Inflammatory macrophage treated with lipopolysaccharide for 4 hours (primary cell): ENCODE results near the gene SPDYA.
"Not testable (repeated sequence)": the region's sequence is repeated elsewhere in the genome, so short reads cannot be mapped to it uniquely, and the experiment has no call there.

Source experiments
- DNase-seq: peaks from one replicate; pipeline ENCODE4 v3.0.0-alpha.2; 2020

The SPDYA gene

GRCh38 chr2:28810384-28811285 lies at the start of gene SPDYA:
Gene SPDYA, plus strand, starts transcription at chr2:28810834. Its CDS starts 5,181 bp downstream, at chr2:28816015.
- peak; percentile 47 for DNase-seq

GRCh38 chr2:28761420-28761819 lies 49.2 kb upstream of the SPDYA start:
- DNase-seq = no peak

DNA sequence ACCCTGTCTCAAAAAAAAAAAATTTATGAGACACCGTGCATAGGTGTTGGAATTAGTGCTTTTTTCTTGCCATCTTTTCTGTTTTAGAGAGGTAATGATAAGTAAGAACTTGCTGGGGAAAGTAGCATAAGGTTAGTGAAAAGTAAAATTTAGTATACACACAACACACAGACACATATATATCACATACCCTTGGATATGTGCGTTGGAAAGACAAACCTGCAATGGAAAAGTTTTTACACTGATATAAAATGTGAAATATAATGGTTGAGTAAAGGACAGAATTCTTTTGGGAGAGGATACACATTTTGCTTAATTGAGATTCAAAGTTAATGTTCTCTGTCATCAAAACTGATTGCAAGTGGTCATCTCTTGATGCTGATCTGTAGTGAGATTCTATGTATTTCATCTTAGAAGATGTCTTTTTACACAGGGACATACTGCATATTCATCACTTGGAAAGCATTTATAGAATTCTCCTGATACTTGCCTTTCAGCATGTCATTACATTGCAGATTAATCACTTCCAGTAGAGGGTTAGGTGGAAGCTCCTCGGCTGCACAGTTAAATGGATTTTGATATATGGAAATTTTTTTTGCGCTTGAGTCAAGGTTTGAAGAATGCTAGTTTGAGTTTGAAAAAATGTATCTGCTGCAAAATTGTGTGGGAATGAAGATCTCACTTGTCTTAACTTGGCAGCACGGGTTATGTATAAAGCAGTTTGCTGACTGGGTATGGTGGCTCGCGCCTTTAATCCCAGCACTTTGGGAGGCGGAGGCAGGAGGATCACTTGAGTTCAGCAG lies 45.5 kb upstream of the SPDYA start:
- DNase-seq = no peak

GRCh38 chr2:28766070-28766469 lies 44.6 kb upstream of the SPDYA start:
- no peak for DNase-seq

GRCh38 chr2:28767337-28767736 lies 43.3 kb upstream of the SPDYA start:
- no peak for DNase-seq

GRCh38 chr2:28768422-28768821 lies 42.2 kb upstream of the SPDYA start:
- DNase-seq = no peak

GRCh38 chr2:28768952-28769351 lies 41.7 kb upstream of the SPDYA start:
- no peak for DNase-seq

DNA sequence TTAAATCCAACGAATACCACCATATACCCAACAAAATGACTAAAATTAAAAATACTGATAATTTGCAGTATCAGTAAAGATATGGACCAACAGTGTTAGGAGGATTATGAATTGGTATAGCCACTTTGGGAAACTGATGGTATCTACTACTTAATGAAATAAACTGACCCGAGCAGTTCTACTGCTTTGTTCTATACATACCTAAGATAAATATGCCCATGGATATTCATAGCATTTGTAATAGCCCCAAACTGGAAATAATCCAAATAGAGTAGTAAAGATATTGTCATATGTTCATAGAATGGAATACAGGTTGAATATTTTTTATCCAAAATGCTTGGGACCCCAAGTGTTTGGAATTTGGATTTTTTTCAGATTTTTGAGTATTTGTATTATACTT lies 38.3 kb upstream of the SPDYA start:
- DNase-seq = no peak

GRCh38 chr2:28776471-28776870 lies 34.2 kb upstream of the SPDYA start:
- DNase-seq = no peak

DNA sequence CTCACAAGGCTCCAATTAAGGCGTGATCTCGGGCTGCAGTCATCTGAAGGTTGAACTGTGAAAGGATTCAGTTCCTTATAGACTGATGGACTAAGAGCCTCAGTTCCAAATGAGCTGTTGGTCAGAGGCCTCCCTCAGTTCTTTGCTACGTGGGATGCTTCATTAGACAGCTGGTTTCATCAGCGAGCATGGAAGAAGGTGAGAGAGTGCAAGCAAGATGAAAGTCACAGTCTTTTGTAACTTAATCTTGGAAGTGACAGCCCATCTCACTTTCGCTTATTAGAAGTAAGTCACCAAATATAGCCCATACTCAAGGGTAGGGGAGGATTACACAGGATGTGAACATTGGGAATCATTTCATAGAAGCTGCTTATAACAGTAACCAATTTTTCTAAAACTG lies 32.2 kb upstream of the SPDYA start:
- peak; percentile 14 for DNase-seq

DNA sequence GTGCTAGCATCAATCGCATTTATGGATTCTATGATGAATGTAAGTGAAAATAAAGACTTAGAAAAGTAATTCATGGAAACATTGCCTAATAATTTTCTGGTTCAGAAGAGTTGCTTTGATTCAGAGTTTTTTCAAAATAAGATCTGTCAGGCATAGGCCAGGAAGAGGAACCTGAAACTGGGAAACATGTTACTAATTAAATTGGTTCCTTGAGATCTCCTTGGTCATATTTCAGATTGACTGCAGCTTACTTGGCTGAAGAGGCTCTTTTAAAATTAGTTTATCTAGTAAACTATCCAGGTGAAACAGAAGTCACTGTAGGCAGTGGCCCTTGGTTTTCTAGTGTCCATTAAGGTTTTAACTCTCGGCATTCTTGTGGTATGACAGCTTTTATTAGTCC lies 31.6 kb upstream of the SPDYA start:
- peak; percentile 50 for DNase-seq

DNA sequence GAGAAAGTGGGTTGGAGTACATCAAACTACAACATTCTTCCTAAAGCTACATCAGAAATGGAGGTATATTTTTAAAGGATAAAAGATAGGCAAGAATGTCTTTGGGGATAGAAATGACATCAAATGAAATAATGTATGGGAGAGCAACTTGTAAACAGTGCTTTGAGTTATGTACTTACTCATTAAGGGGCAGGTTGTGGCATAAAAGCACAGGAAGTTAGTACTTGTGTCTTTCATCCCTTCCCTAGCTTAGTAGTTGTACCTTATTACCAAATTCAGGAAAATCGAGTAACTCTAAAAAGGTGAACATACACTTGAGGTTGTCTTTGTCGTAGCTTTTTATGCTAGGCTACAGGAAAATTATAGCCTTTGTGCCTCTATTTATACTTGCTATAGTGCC lies 30.1 kb upstream of the SPDYA start:
- DNase-seq = no peak

- DNase-seq = no peak
Observed at GRCh38 chr2:28782423-28782822, 28.2 kb upstream of the SPDYA start.

DNA sequence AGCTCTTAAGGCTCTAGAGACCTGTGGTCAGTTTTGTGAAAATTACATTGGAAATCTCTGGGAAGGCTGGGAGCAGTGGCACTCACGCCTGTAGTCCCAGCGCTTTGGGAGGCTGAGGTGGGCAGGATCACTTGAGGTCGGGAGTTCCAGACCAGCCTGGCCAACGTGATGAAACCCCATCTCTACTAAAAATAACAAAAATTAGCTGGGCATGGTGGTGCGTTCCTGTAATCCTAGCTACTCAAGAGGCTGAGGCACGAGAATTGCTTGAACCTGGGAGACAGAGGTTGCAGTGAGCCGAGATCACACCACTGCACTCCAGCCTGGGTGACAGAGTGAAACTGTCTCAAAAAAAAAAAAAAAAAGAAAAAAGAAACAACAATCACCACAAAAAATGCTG lies 26.1 kb upstream of the SPDYA start:
- not testable (repeated sequence) for DNase-seq

DNA sequence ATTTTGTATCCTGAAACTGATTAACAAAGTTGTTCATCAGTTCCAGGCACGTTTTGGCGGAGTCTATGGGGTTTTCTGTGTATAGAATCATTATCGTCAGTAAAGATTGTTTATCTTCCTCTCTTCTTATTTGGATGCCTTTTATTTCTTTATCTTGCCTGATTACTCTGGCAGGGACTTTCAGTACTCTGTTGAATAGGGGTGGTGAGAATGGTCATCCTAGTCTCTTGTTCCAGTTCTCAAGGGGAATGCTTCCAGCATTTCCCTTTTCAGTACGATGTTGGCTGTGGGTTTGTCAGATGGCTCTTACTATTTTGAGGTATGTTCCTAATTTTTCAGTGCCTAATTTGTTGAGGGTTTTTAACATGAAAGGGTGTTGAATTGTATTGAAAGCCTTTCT lies 14.0 kb upstream of the SPDYA start:
- DNase-seq = no peak

- no peak for DNase-seq
Observed at GRCh38 chr2:28801726-28802125, 8.9 kb upstream of the SPDYA start.

- DNase-seq = no peak
Observed at GRCh38 chr2:28802975-28803429, 7.6 kb upstream of the SPDYA start.

GRCh38 chr2:28809927-28810326 lies 707 bp upstream of the SPDYA start:
- no peak for DNase-seq

- DNase-seq = no peak
Observed at GRCh38 chr2:28818053-28818452, 7.4 kb downstream of the SPDYA start.

DNA sequence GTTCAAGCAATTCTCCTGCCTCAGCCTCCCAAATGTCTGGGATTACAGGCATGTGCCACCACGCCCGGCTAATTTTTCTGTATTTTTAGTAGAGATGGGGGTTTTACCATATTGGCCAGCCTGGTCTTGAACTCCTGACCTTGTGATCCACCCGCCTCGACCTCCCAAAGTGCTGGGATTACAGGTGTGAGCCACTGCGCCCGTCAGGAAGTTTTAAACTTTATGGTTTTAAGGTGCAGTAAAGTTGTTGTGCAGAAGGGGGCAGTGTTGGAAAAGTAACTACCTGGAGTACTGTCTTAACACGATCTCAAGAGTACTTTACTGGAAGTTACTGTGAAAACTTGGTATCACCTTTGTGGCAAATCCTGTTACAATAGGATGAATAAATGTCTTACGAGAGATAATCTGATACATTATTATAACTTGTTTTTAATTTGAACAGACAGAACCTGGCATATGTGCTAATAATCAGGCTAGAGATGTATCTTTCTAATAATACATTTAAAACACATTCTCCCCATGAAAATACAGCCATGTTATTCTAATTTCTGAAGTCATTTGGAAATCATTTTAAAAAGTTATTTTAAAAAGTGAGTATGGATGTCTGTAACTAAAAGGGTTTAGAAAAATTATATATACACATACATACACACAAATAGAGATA lies 10.8 kb downstream of the SPDYA start:
- DNase-seq = peak; percentile 38

DNA sequence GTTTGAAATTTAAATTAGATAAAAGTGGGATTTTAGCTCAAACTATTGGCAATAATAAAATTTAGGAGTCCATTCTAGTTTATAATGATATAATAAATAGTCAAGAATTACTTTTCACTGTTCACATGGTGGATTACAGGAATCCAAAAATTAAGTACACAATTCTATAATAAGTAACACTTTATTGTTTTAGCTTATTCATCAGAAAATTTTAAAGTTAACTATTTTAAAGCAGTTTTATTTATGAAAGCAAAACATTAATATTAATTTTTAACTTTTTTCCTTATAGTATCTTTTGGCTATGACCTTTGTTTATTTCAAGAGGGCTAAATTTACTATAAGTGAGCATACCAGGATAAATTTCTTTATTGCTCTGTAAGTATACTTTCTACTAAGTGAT lies 11.4 kb downstream of the SPDYA start:
- no peak for DNase-seq

DNA sequence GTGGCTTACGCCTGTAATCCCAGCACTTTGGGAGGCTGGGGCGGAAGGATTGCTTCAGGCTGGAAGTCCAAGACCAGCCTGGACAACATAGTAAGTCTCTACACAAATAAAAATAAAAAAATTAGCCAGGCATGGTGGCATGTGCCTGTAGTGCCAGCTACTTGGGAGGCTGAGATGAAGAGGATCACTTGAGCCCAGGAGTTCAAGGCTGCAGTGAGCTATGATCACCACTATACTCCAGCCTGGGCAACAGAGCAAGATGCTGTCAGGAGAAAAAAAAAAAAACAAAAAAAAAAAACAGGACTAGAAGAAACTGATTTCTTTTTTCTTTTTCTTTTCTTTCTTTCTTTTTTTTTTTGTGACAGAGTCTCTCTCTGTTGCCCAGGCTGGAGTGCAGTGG lies 13.6 kb downstream of the SPDYA start:
- DNase-seq = no peak

GRCh38 chr2:28824870-28825269 lies 14.2 kb downstream of the SPDYA start:
- no peak for DNase-seq
